ENCODE measurements around the gene KDM5A.

- TF ChIP-seq CTCF (IDR thresholded peaks at IDR 0.05) (no peak), POLR2A (IDR thresholded peaks at IDR 0.05) (no peak)
Observed at GRCh38 chr12:414859-415258, 25.7 kb upstream of the KDM5A start.
